ENCODE data around the gene TNFSF13B. TPM values are rescaled to one million over a fixed set of nuclear protein-coding genes. Genes with fewer than 3 reads are reported as not detected.

The TNFSF13B gene
- total and polyA plus RNA-seq, 10 of the 15 experiments (the other 5 are each of a cell fraction or from before 2014, with no cell fraction given), result 11.0 to 64.2 (median 17.0) TPM

GRCh38 chr13:108281901-108282300 lies 12.4 kb downstream of the TNFSF13B start:
- Histone ChIP-seq H3K4me2 (ENCODE audit: control insufficient read depth, insufficient read depth) (no peak overlapping the region), H3K4me3 (no peak overlapping the region), H4K20me1 (ENCODE audit: control insufficient read depth, insufficient read depth) (no peaks in the 10 kb centered on the region), H3K4me1 (ENCODE audit: control insufficient read depth, insufficient read depth, low read length) (no peaks in the 10 kb centered on the region), H3K27me3 (replicated peaks in 1 of 2; ENCODE audit: control insufficient read depth in 2 of 2, insufficient read depth in 2 of 2, low read length in 1 of 2) (no peaks in the 10 kb centered on the region), H3K27ac (ENCODE audit: control insufficient read depth, insufficient read depth) (no peak overlapping the region), H2AFZ (ENCODE audit: control insufficient read depth, low read depth, low read length) (no peak overlapping the region), H3K9me3 (replicated peaks; ENCODE audit: control insufficient read depth, insufficient read depth, low read length) (no peaks in the 10 kb centered on the region; the same call in 2 of the 3 replicates), H3K36me3 (ENCODE audit: control insufficient read depth in 2 of 2, insufficient read depth in 2 of 2, low read length in 1 of 2) (no peaks in the 10 kb centered on the region), H3K9ac (ENCODE audit: control insufficient read depth, insufficient read depth, low read length) (no peak overlapping the region), H3K79me2 (ENCODE audit: control insufficient read depth, insufficient read depth, low read length) (no peaks in the 10 kb centered on the region)
- ChIA-PET RAD21 (ENCODE audit: unreplicated experiment) (interaction anchor here (1.0 to 1.3 kb wide), 2 partner anchors 10 kb away, joined by 3 read pairs; no protein-coding TSS in a partner anchor), SMC1A (ENCODE audit: uncharacterized antibody, unreplicated experiment) (interaction anchor here (1.0 to 1.7 kb wide), 2 partner anchors 10 to 26 kb away, joined by 3 to 6 read pairs; no protein-coding TSS in a partner anchor), CTCF (interaction anchor here (0.9 to 1.1 kb wide), 2 partner anchors 8 to 27 kb away, joined by 3 read pairs; no protein-coding TSS in a partner anchor), POLR2A (no interaction called here)
- intact Hi-C loops (cut with micrococcal nuclease; ENCODE audit: unreplicated experiment), result no loop called here
- no peak for ATAC-seq
- in situ Hi-C loops (cut with MboI), result no loop called here
- BruUV-seq (replicated peaks), result no TSS peak
- FAIRE-seq, result no peak
- 25% methylated on average over 4 of the region's 4 CpGs for WGBS (ENCODE audit: insufficient coverage, insufficient replicate concordance, low lambda C conversion rate, missing lambda C conversion rate)
- DNase-seq (ENCODE audit: low read depth, low spot score), result no peak
- no peak for TF ChIP-seq ZNF207 (IDR thresholded peaks at IDR 0.05; ENCODE audit: borderline replicate concordance)
- no peak for TF ChIP-seq RB1 (IDR thresholded peaks at IDR 0.05; ENCODE audit: borderline replicate concordance)
- no peak for TF ChIP-seq KAT2A (conservative IDR thresholded peaks at IDR 0.05; ENCODE audit: control insufficient read depth, low read depth, low read length)
- TF ChIP-seq CBFB (IDR thresholded peaks at IDR 0.05; ENCODE audit: low read depth), result no peak
- no peak for TF ChIP-seq SMARCA5 (IDR thresholded peaks at IDR 0.05)
- no peak for TF ChIP-seq REST (IDR thresholded peaks at IDR 0.05; ENCODE audit: low read depth, low read length)
- TF ChIP-seq CEBPZ (IDR thresholded peaks at IDR 0.05; ENCODE audit: low read depth, low read length), result no peak
- TF ChIP-seq E2F4 (IDR thresholded peaks at IDR 0.05; ENCODE audit: low read depth, low read length), result no peak
- TF ChIP-seq MYC (IDR thresholded peaks at IDR 0.05; ENCODE audit: insufficient read depth, insufficient read length, insufficient replicate concordance, low read length, severe bottlenecking), result no peak
- no peak for TF ChIP-seq EED (IDR thresholded peaks at IDR 0.05; ENCODE audit: low read depth)
- no peak for TF ChIP-seq ZBTB33 (IDR thresholded peaks at IDR 0.05)
- TF ChIP-seq POLR2A (IDR thresholded peaks at IDR 0.05; ENCODE audit: low read depth, low read length), result no peak
- no peak for TF ChIP-seq IRF4 (IDR thresholded peaks at IDR 0.05; ENCODE audit: low read depth, low read length)

Data from GM12878 (cell line).